ENCODE results near the gene OR11G2. TPM values are rescaled to one million over a fixed set of nuclear protein-coding genes. Genes with fewer than 3 reads are reported as not detected.
"Not testable (repeated sequence)": the region's sequence is repeated elsewhere in the genome, so short reads cannot be mapped to it uniquely, and the experiment has no call there.

Gene OR11G2, protein sequence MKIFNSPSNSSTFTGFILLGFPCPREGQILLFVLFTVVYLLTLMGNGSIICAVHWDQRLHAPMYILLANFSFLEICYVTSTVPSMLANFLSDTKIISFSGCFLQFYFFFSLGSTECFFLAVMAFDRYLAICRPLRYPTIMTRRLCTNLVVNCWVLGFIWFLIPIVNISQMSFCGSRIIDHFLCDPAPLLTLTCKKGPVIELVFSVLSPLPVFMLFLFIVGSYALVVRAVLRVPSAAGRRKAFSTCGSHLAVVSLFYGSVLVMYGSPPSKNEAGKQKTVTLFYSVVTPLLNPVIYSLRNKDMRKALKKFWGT
- total RNA-seq (not detected), polyA plus RNA-seq (not detected)
- long read RNA-seq, donor 1, result 0 reads
- long read RNA-seq, donor 2, result 0 reads
- long read RNA-seq, donor 3, result 0 reads
- long read RNA-seq, donor 4, result 0 reads
- long read RNA-seq, donor 5, result 0 reads
- long read RNA-seq, donor 6, result 0 reads
- long read RNA-seq, donor 7, result 0 reads
- long read RNA-seq, donor 8, result 0 reads
- long read RNA-seq, donor 9, result 0 reads
- long read RNA-seq, donor 10, partial matches to known transcripts, result 0 of 1 reads
- long read RNA-seq, donor 10, other reads (novel, unspliced or antisense), result 0 of 1 reads

DNA sequence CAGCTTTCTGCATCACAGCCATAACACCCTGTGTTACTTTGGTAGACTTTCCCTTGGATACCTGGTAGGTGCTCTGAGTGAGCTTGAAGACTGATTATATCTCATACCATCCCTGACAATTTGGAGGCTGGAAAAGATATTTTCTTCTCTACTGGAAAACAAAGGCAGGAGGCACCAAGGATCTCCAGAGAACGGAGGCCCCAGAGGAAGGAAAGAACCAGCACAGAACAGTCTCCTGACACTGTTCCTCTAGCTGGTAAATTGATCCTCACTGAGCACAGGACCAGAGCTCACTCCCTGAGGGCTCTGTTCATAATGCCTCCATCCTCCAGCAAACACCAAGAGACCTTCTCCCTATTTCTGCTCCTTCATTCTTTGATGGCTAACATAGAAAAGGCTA lies at the start of gene OR11G2:
OR11G2 (plus strand) TSS at position 301 of the 400 bp plus-strand sequence. CDS start 6,542 bp downstream, outside the sequence.
- 72% methylated on average over 1 of the region's 1 CpG for whole genome bisulfite sequencing
- no peak within 1 kb of the TSS for H3K4me3 ChIP-seq (ENCODE audit: low read length in 2 of 2)
- no peaks in the 10 kb centered on the region for H3K9me3 ChIP-seq (ENCODE audit: control insufficient read depth in 2 of 2, insufficient read depth in 1 of 2, low read length in 1 of 2)
- H3K27me3 ChIP-seq (ENCODE audit: control insufficient read depth in 2 of 2, insufficient read depth in 1 of 2, low read length in 1 of 2), result no peaks in the 10 kb centered on the region
- H3K36me3 ChIP-seq (ENCODE audit: control insufficient read depth in 2 of 2, insufficient read depth in 2 of 2, low read length in 1 of 2), result no peaks in the 10 kb centered on the region
- no peak within 1 kb of the TSS for H3K27ac ChIP-seq (ENCODE audit: low read depth in 1 of 2, low read length in 1 of 2)
- no peaks in the 10 kb centered on the region for H3K4me1 ChIP-seq (ENCODE audit: control insufficient read depth in 2 of 2, insufficient read depth in 2 of 2, low read length in 2 of 2)
- DNase-seq (ENCODE audit: low read depth in 6 of 9, low spot score in 9 of 9), result no peak

DNA sequence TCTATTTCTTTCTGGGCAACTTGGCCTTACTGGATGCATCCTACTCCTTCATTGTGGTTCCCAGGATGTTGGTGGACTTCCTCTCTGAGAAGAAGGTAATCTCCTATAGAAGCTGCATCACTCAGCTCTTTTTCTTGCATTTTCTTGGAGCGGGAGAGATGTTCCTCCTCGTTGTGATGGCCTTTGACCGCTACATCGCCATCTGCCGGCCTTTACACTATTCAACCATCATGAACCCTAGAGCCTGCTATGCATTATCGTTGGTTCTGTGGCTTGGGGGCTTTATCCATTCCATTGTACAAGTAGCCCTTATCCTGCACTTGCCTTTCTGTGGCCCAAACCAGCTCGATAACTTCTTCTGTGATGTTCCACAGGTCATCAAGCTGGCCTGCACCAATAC lies 46.8 kb upstream of the OR11G2 start:
- no peak overlapping the region for H3K4me3 ChIP-seq (ENCODE audit: low read length in 2 of 2)
- H3K9me3 ChIP-seq (ENCODE audit: control insufficient read depth in 2 of 2, insufficient read depth in 1 of 2, low read length in 1 of 2), result no peaks in the 10 kb centered on the region
- no peaks in the 10 kb centered on the region for H3K4me1 ChIP-seq (ENCODE audit: control insufficient read depth in 2 of 2, insufficient read depth in 2 of 2, low read length in 2 of 2)
- no peak for DNase-seq (ENCODE audit: low read depth in 6 of 9, low spot score in 9 of 9)
- 36% methylated on average over 7 of the region's 7 CpGs for WGBS
- H3K27ac ChIP-seq (ENCODE audit: low read depth in 1 of 2, low read length in 1 of 2), result no peak overlapping the region
- no peaks in the 10 kb centered on the region for H3K36me3 ChIP-seq (ENCODE audit: control insufficient read depth in 2 of 2, insufficient read depth in 2 of 2, low read length in 1 of 2)
- no peaks in the 10 kb centered on the region for H3K27me3 ChIP-seq (ENCODE audit: control insufficient read depth in 2 of 2, insufficient read depth in 1 of 2, low read length in 1 of 2)

DNA sequence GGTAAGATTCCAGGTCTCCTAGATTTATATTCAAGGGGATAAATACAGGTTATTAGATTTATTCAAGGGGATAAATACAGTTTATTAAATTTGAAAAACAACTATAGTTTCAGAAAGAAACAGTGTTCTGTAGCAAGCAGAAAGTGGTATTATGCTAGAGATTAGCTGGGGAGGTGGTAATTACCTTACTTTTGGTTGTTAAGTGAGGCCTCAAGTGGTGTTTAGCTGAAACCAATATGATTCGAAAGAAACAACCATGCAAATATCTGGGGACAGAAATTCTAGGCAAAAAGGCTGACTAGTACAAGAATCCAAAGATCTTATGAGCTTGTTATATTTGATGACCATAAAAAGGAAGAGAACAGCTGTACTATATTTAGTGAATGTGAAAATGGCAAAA lies 45.9 kb upstream of the OR11G2 start:
- H3K27ac ChIP-seq (ENCODE audit: low read depth in 1 of 2, low read length in 1 of 2), result no peak overlapping the region
- WGBS, result 79% methylated on average over 1 of the region's 1 CpG
- H3K27me3 ChIP-seq (ENCODE audit: control insufficient read depth in 2 of 2, insufficient read depth in 1 of 2, low read length in 1 of 2), result no peaks in the 10 kb centered on the region
- no peak overlapping the region for H3K4me3 ChIP-seq (ENCODE audit: low read length in 2 of 2)
- no peaks in the 10 kb centered on the region for H3K9me3 ChIP-seq (ENCODE audit: control insufficient read depth in 2 of 2, insufficient read depth in 1 of 2, low read length in 1 of 2)
- H3K4me1 ChIP-seq (ENCODE audit: control insufficient read depth in 2 of 2, insufficient read depth in 2 of 2, low read length in 2 of 2), result no peaks in the 10 kb centered on the region
- no peaks in the 10 kb centered on the region for H3K36me3 ChIP-seq (ENCODE audit: control insufficient read depth in 2 of 2, insufficient read depth in 2 of 2, low read length in 1 of 2)
- DNase-seq (ENCODE audit: low read depth in 6 of 9, low spot score in 9 of 9), result no peak

DNA sequence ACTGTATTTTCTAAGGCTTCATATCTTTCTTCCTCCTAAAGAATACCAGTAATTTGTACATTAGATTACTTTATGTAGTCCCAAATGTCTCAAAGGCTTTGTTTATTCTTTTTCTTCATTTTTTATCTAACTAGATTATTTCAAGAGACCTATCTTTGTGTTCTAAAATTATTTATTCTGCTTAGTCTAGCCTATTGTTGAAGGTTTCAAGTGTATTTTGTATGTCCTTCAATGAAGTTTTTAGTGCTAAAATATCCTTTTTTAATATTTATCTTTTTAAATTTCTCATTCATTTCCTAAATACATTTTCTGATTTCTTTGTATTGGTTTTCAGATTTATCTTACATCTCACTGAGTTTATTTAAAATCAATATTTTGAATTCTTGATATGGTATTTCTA lies 26.2 kb upstream of the OR11G2 start:
- Histone ChIP-seq H3K4me3 (ENCODE audit: low read length in 2 of 2) (no peak overlapping the region), H3K27me3 (ENCODE audit: control insufficient read depth in 2 of 2, insufficient read depth in 1 of 2, low read length in 1 of 2) (no peaks in the 10 kb centered on the region), H3K9me3 (ENCODE audit: control insufficient read depth in 2 of 2, insufficient read depth in 1 of 2, low read length in 1 of 2) (no peaks in the 10 kb centered on the region), H3K36me3 (ENCODE audit: control insufficient read depth in 2 of 2, insufficient read depth in 2 of 2, low read length in 1 of 2) (no peaks in the 10 kb centered on the region), H3K4me1 (ENCODE audit: control insufficient read depth in 2 of 2, insufficient read depth in 2 of 2, low read length in 2 of 2) (no peaks in the 10 kb centered on the region), H3K27ac (ENCODE audit: low read depth in 1 of 2, low read length in 1 of 2) (no peak overlapping the region)
- DNase-seq (ENCODE audit: low read depth in 6 of 9, low spot score in 9 of 9), result no peak

DNA sequence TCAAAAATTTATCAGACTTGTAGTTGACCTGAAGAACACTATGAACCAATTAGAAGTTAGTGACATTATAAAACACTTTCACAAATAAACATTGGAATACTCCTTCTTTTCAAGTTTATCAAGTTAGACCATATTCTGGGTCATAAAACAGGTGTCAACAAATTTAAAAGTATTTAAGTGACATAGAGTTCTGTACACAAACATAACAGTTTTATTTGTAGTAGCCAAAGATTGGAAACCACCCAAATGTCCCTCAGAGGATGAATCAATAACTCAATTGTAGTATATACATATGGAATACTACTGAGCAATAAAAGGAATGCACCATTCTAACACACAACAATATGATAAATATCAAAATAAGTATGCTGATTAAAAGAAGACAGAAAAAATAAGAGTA lies 23.6 kb upstream of the OR11G2 start:
- no peaks in the 10 kb centered on the region for H3K36me3 ChIP-seq (ENCODE audit: control insufficient read depth in 2 of 2, insufficient read depth in 2 of 2, low read length in 1 of 2)
- no peak overlapping the region for H3K27ac ChIP-seq (ENCODE audit: low read depth in 1 of 2, low read length in 1 of 2)
- H3K27me3 ChIP-seq (ENCODE audit: control insufficient read depth in 2 of 2, insufficient read depth in 1 of 2, low read length in 1 of 2), result no peaks in the 10 kb centered on the region
- DNase-seq (ENCODE audit: low read depth in 6 of 9, low spot score in 9 of 9), result no peak
- no peak overlapping the region for H3K4me3 ChIP-seq (ENCODE audit: low read length in 2 of 2)
- peaks cover 0 to 2% of the 10 kb centered on the region in 2 donors for H3K9me3 ChIP-seq (ENCODE audit: control insufficient read depth in 2 of 2, insufficient read depth in 1 of 2, low read length in 1 of 2)
- H3K4me1 ChIP-seq (ENCODE audit: control insufficient read depth in 2 of 2, insufficient read depth in 2 of 2, low read length in 2 of 2), result no peaks in the 10 kb centered on the region

DNA sequence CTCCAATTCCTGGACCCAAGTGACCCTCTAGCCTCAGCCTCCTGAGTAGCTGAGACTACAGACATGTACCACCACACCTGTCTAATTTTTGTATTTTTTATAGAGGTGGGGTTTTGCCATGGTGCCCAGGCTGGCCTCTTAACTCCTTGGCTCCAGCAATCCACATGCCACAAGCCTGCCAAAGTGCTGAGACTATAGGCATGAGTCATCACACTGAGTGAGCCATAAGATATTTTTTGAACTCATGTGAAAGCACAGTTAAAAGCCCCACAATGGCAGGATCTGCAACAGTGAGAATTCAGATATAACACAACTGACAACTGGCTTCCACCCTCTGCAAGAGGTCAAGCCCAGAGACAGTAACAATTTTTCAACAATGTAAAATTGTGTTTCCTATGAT lies 20.8 kb upstream of the OR11G2 start:
- H3K4me1 ChIP-seq (ENCODE audit: control insufficient read depth in 2 of 2, insufficient read depth in 2 of 2, low read length in 2 of 2); DNase-seq (ENCODE audit: low read depth in 6 of 9, low spot score in 9 of 9); H3K9me3 ChIP-seq (ENCODE audit: control insufficient read depth in 2 of 2, insufficient read depth in 1 of 2, low read length in 1 of 2); H3K36me3 ChIP-seq (ENCODE audit: control insufficient read depth in 2 of 2, insufficient read depth in 2 of 2, low read length in 1 of 2); H3K4me3 ChIP-seq (ENCODE audit: low read length in 2 of 2); H3K27me3 ChIP-seq (ENCODE audit: control insufficient read depth in 2 of 2, insufficient read depth in 1 of 2, low read length in 1 of 2); H3K27ac ChIP-seq (ENCODE audit: low read depth in 1 of 2, low read length in 1 of 2): not testable (repeated sequence)

DNA sequence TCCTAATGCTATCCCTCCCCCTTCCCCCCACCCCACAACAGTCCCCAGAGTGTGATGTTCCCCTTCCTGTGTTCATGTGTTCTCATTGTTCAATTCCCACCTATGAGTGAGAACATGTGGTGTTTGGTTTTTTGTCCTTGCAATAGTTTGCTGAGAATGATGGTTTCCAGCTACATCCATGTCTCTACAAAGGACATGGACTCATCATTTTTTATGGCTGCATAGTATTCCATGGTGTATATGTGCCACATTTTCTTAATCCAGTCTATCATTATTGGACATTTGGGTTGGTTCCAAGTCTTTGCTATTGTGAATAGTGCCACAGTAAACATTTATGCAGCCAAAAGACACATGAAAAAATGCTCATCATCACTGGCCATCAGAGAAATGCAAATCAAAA lies 16.5 kb upstream of the OR11G2 start:
- not testable (repeated sequence) for DNase-seq (ENCODE audit: low read depth in 6 of 9, low spot score in 9 of 9); H3K4me3 ChIP-seq (ENCODE audit: low read length in 2 of 2); H3K27me3 ChIP-seq (ENCODE audit: control insufficient read depth in 2 of 2, insufficient read depth in 1 of 2, low read length in 1 of 2); H3K9me3 ChIP-seq (ENCODE audit: control insufficient read depth in 2 of 2, insufficient read depth in 1 of 2, low read length in 1 of 2); H3K27ac ChIP-seq (ENCODE audit: low read depth in 1 of 2, low read length in 1 of 2); H3K36me3 ChIP-seq (ENCODE audit: control insufficient read depth in 2 of 2, insufficient read depth in 2 of 2, low read length in 1 of 2); H3K4me1 ChIP-seq (ENCODE audit: control insufficient read depth in 2 of 2, insufficient read depth in 2 of 2, low read length in 2 of 2)

DNA sequence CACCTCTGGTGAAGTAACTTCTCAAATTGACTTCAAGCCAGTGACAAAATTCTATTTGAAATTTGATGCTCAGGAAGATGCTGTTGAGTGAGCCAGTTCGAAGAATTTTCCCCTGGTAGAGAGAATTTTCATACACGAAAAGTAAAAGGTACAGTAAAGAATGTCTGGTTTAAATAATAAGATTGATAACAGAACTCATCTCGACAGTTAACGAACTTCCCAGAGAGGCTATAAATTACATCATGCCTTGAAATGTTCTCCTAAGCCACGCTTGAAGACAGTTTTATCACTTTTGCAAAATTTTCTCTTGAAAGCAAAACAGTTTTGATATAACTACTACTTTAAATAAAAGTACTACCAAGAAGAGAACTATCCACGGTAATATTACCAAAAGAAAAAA lies 14.4 kb upstream of the OR11G2 start:
- WGBS, result 64% methylated on average over 6 of the region's 6 CpGs
- no peaks in the 10 kb centered on the region for H3K4me1 ChIP-seq (ENCODE audit: control insufficient read depth in 2 of 2, insufficient read depth in 2 of 2, low read length in 2 of 2)
- H3K27ac ChIP-seq (ENCODE audit: low read depth in 1 of 2, low read length in 1 of 2), result no peak overlapping the region
- H3K27me3 ChIP-seq (ENCODE audit: control insufficient read depth in 2 of 2, insufficient read depth in 1 of 2, low read length in 1 of 2), result no peaks in the 10 kb centered on the region
- H3K4me3 ChIP-seq (ENCODE audit: low read length in 2 of 2), result no peak overlapping the region
- H3K9me3 ChIP-seq (ENCODE audit: control insufficient read depth in 2 of 2, insufficient read depth in 1 of 2, low read length in 1 of 2), result peaks cover 0 to 3% of the 10 kb centered on the region in 2 donors
- H3K36me3 ChIP-seq (ENCODE audit: control insufficient read depth in 2 of 2, insufficient read depth in 2 of 2, low read length in 1 of 2), result no peaks in the 10 kb centered on the region
- DNase-seq (ENCODE audit: low read depth in 6 of 9, low spot score in 9 of 9), result no peak

DNA sequence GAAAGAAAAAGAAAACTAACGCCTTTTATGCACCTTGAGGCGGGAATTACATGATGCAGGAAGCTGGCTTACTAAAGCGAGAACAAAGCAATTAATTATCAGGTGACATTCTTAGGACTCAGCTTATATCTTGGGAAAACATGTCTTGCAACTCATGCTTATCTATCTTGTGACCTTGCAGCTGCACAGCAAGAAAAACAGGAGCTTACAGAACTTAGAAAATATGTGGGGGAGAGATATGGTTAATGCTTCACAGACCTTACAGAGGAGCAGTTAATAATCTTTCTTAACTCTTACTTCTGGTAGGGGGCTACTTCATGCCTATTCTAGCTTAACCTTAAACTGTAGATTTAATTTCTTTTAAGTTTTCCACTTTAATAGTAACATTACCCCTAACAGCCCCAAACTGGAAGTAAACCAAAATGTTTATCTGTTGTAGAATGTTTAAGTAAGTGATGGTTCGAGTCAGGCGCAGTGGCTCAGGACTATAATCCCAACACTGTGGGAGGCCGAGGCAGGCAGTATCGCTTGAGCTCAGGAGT lies 13.2 kb upstream of the OR11G2 start:
- DNase-seq (ENCODE audit: low read depth in 6 of 9, low spot score in 9 of 9), result no peak
- no peaks in the 10 kb centered on the region for H3K27me3 ChIP-seq (ENCODE audit: control insufficient read depth in 2 of 2, insufficient read depth in 1 of 2, low read length in 1 of 2)
- H3K4me1 ChIP-seq (ENCODE audit: control insufficient read depth in 2 of 2, insufficient read depth in 2 of 2, low read length in 2 of 2), result no peaks in the 10 kb centered on the region
- no peak overlapping the region for H3K4me3 ChIP-seq (ENCODE audit: low read length in 2 of 2)
- peaks cover 0 to 3% of the 10 kb centered on the region in 2 donors for H3K9me3 ChIP-seq (ENCODE audit: control insufficient read depth in 2 of 2, insufficient read depth in 1 of 2, low read length in 1 of 2)
- WGBS, result 86% methylated on average over 7 of the region's 7 CpGs
- H3K27ac ChIP-seq (ENCODE audit: low read depth in 1 of 2, low read length in 1 of 2), result no peak overlapping the region
- H3K36me3 ChIP-seq (ENCODE audit: control insufficient read depth in 2 of 2, insufficient read depth in 2 of 2, low read length in 1 of 2), result no peaks in the 10 kb centered on the region

All from thymus (tissue), 14 donors.